ENCODE measurements around the gene MYH11. TPM values are rescaled to one million over a fixed set of nuclear protein-coding genes. Genes with fewer than 3 reads are reported as not detected.

Gene MYH11
- total and polyA plus RNA-seq, 2 of the 13 experiments (the other 11 are each of a cell fraction or from before 2014, with no cell fraction given): not detected

- TF ChIP-seq ZSCAN30 (CRISPR knock-in tag; IDR thresholded peaks at IDR 0.05) (no peak), ZZZ3 (CRISPR knock-in tag; IDR thresholded peaks at IDR 0.05; ENCODE audit: borderline replicate concordance) (no peak), ZNF30 (CRISPR knock-in tag; IDR thresholded peaks at IDR 0.05) (no peak), MXD3 (CRISPR knock-in tag; IDR thresholded peaks at IDR 0.05) (peak; percentile 41; the same call in 1 of the 2 replicates), RBM22 (optimal IDR thresholded peaks at IDR 0.05; ENCODE audit: low read length) (peak; percentile 33), SNAPC2 (CRISPR knock-in tag; IDR thresholded peaks at IDR 0.05) (0 out of 2 replicates have a peak, but pooled peaks have one; percentile 57), ZNF720 (CRISPR knock-in tag; IDR thresholded peaks at IDR 0.05) (no peak), SOX5 (CRISPR knock-in tag; IDR thresholded peaks at IDR 0.05; ENCODE audit: borderline replicate concordance) (no peak), NFRKB (IDR thresholded peaks at IDR 0.05) (no peak), TARDBP (CRISPR knock-in tag; IDR thresholded peaks at IDR 0.05) (peak; percentile 65), KLF16 (CRISPR knock-in tag; IDR thresholded peaks at IDR 0.05) (peak in 1 of 2 experiments; percentile 22; a peak in 1 of 4 replicates), RARA (CRISPR knock-in tag; IDR thresholded peaks at IDR 0.05) (0 out of 2 replicates have a peak, but pooled peaks have one; percentile 15), ZFYVE20 (CRISPR knock-in tag; IDR thresholded peaks at IDR 0.05; ENCODE audit: borderline replicate concordance, low read depth) (no peak), ZNF790 (CRISPR knock-in tag; IDR thresholded peaks at IDR 0.05; ENCODE audit: borderline replicate concordance) (no peak), MXI1 (IDR thresholded peaks at IDR 0.05; ENCODE audit: borderline replicate concordance, low read depth, low read length) (0 out of 3 replicates have a peak, but pooled peaks have one; percentile 15), NFATC3 (CRISPR knock-in tag; IDR thresholded peaks at IDR 0.05) (no peak), MLLT10 (CRISPR knock-in tag; IDR thresholded peaks at IDR 0.05) (no peak), SNAPC5 (CRISPR knock-in tag; IDR thresholded peaks at IDR 0.05; ENCODE audit: borderline replicate concordance) (0 out of 2 replicates have a peak, but pooled peaks have one; percentile 41), NFIC (IDR thresholded peaks at IDR 0.05; ENCODE audit: low read length) (peak; percentile 13; the same call in 1 of the 2 replicates), ZNF850 (CRISPR knock-in tag; conservative IDR thresholded peaks at IDR 0.05) (no peak), ZNF569 (CRISPR knock-in tag; IDR thresholded peaks at IDR 0.05; ENCODE audit: borderline replicate concordance) (no peak), TCF7L2 (IDR thresholded peaks at IDR 0.05; ENCODE audit: low read depth, low read length) (no peak), KDM2A (CRISPR knock-in tag; IDR thresholded peaks at IDR 0.05; ENCODE audit: borderline replicate concordance, low read depth) (0 out of 2 replicates have a peak, but pooled peaks have one; percentile 20), ZNF333 (CRISPR knock-in tag; IDR thresholded peaks at IDR 0.05; ENCODE audit: borderline replicate concordance) (no peak), SNRNP70 (IDR thresholded peaks at IDR 0.05; ENCODE audit: low read depth, low read length) (no peak), HCFC1 (IDR thresholded peaks at IDR 0.05; ENCODE audit: low read depth, low read length) (no peak), HMGXB4 (CRISPR knock-in tag; IDR thresholded peaks at IDR 0.05; ENCODE audit: borderline replicate concordance in 1 of 2, low read depth in 1 of 2) (peak in 1 of 2 experiments; percentile 42; a peak in 1 of 4 replicates)
- TF ChIP-seq, protein P1, sequence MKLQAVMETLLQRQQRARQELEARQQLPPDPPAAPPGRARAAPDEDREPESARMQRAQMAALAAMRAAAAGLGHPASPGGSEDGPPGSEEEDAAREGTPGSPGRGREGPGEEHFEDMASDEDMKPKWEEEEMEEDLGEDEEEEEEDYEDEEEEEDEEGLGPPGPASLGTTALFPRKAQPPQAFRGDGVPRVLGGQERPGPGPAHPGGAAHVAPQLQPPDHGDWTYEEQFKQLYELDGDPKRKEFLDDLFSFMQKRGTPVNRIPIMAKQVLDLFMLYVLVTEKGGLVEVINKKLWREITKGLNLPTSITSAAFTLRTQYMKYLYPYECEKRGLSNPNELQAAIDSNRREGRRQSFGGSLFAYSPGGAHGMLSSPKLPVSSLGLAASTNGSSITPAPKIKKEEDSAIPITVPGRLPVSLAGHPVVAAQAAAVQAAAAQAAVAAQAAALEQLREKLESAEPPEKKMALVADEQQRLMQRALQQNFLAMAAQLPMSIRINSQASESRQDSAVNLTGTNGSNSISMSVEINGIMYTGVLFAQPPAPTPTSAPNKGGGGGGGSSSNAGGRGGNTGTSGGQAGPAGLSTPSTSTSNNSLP (IDR thresholded peaks at IDR 0.05; ENCODE audit: low read depth, low read length): no peak
These were observed 18.0 kb upstream of the MYH11 start (continued) for GRCh38 chr16:15874745-15875314.

Data from HepG2 (cell line).